HepG2 (cell line): Measurements from ENCODE around the gene RBP3. TPM values are rescaled to one million over a fixed set of nuclear protein-coding genes. Genes with fewer than 3 reads are reported as not detected.

ENCODE experiments used
- ATAC-seq: fragments of 200-7000 bp; cut with Tn5 transposase; 3 replicates; pipeline ENCODE4 v1.9.1; 2020; ENCODE audit warnings: mild to moderate bottlenecking, moderate library complexity
- BruUV-seq: library from RNA; stranded (reverse); fragments of 400-500 nt; replicated peaks from 2 replicates; lab custom pipeline; 2021; lab: Mats Ljungman, UMichigan
- CTCF ChIA-PET: fragments of 300-600 bp; formaldehyde crosslinking; extraction: SDS; loops from one replicate; lab custom pipeline; 2021; ENCODE audit warnings: low total read pairs, inconsistent platforms, low intra/inter-chr PET ratio; lab: Yijun Ruan, JAX
- POLR2A ChIA-PET: fragments of 350-600 bp; sonication (Branson Sonifier 250); formaldehyde crosslinking; loops from one replicate; lab custom pipeline; 2020; ENCODE audit warnings: antibody characterized with exemption, inconsistent platforms; lab: Yijun Ruan, JAX
- DNase-seq: peaks from one replicate; pipeline ENCODE4 v3.0.0-alpha.2; 2015; ENCODE audit warnings: low spot score
- FAIRE-seq: peaks from 3 replicates; lab custom pipeline; 2011; peaks lifted over from hg19 to GRCh38; lab: Jason Lieb, UNC
- H2AFZ ChIP-seq: one replicate; pipeline ENCODE4 v1.6.1; 2011; ENCODE audit warnings: low read length, inconsistent platforms
- H3K27ac ChIP-seq: fragments of 300-600 bp; 3 replicates; pipeline ENCODE4 v1.8.0; 2011; ENCODE audit warnings: mixed run types, mild to moderate bottlenecking, mixed read lengths, low read length, inconsistent platforms; ENCODE audit not compliant: insufficient read depth; ENCODE audit errors: extremely low read length
- H3K27me3 ChIP-seq, 2 experiments: fragments of 200-600 bp in 1 of 2; 2 replicates in 1 of 2; 3 replicates in 1 of 2; pipeline versions ENCODE4 v1.6.0 to v1.8.0; 2011; ENCODE audit warnings: low read length in 2 of 2, mild to moderate bottlenecking in 2 of 2, moderate library complexity in 2 of 2, inconsistent platforms in 1 of 2; ENCODE audit not compliant: insufficient read depth in 2 of 2, control insufficient read depth in 1 of 2
- H3K36me3 ChIP-seq, 2 experiments: fragments of 200-600 bp in 1 of 2; replicated peaks in 1 of 2; 2 replicates in 1 of 2; 3 replicates in 1 of 2; pipeline versions ENCODE4 v1.5.1 to v1.8.0; 2011; ENCODE audit warnings: low read length in 2 of 2, inconsistent platforms in 1 of 2; ENCODE audit not compliant: insufficient read depth in 2 of 2, control insufficient read depth in 1 of 2
- H3K4me1 ChIP-seq: 2 replicates; pipeline ENCODE4 v1.5.1; 2012; ENCODE audit warnings: low read length, inconsistent platforms; ENCODE audit not compliant: insufficient read depth
- H3K4me2 ChIP-seq: 2 replicates; pipeline ENCODE4 v1.6.0; 2011; ENCODE audit warnings: low read depth, low read length, inconsistent platforms
- H3K4me3 ChIP-seq, 3 experiments: fragments of 200-600 bp in 1 of 3; sonication (generic), shearing (Covaris generic) in 1 of 3; replicated peaks in 1 of 3; 2 replicates each; pipeline ENCODE4 v1.5.1; 2011 to 2016; ENCODE audit warnings: low read length in 3 of 3, inconsistent platforms in 2 of 3, low read depth in 2 of 3, mild to moderate bottlenecking in 2 of 3, control low read depth in 1 of 3, mixed read lengths in 1 of 3; ENCODE audit not compliant: insufficient read depth in 1 of 3
- H3K79me2 ChIP-seq: one replicate; pipeline ENCODE4 v1.6.1; 2011; ENCODE audit warnings: low read length, inconsistent platforms; ENCODE audit not compliant: insufficient read depth
- H3K9ac ChIP-seq: 2 replicates; pipeline ENCODE4 v1.6.0; 2011; ENCODE audit warnings: mild to moderate bottlenecking, low read depth, low read length, inconsistent platforms; ENCODE audit not compliant: insufficient read depth
- H3K9me3 ChIP-seq: 2 replicates; pipeline ENCODE4 v1.5.1; 2012; ENCODE audit warnings: mild to moderate bottlenecking, low read length
- H4K20me1 ChIP-seq: 2 replicates; pipeline ENCODE4 v1.6.0; 2011; ENCODE audit warnings: inconsistent platforms, mild to moderate bottlenecking, low read length, moderate library complexity; ENCODE audit not compliant: insufficient read depth
- AGO1 ChIP-seq: fragments of 200-400 bp; formaldehyde crosslinking; IDR thresholded peaks from 2 replicates; pipeline ENCODE4 v1.6.1; 2017; ENCODE audit warnings: mild to moderate bottlenecking, low read depth, low read length, moderate library complexity; ENCODE audit not compliant: poor library complexity, severe bottlenecking
- CTCF ChIP-seq: sonication (generic); formaldehyde crosslinking; IDR thresholded peaks from 2 replicates; pipeline ENCODE4 v1.5.0; 2020; ENCODE audit warnings: mild to moderate bottlenecking, missing genetic modification reagents, moderate library complexity
- PAX8 ChIP-seq: sonication (generic); formaldehyde crosslinking; IDR thresholded peaks from 2 replicates; pipeline ENCODE4 v1.8.0; 2022; ENCODE audit warnings: mild to moderate bottlenecking, missing genetic modification reagents, borderline replicate concordance
- PLSCR1 ChIP-seq: sonication (generic); formaldehyde crosslinking; IDR thresholded peaks from 2 replicates; pipeline ENCODE4 v1.5.0; 2020; ENCODE audit warnings: missing genetic modification reagents, mild to moderate bottlenecking, borderline replicate concordance
- ZNF687 ChIP-seq: sonication (generic); formaldehyde crosslinking; IDR thresholded peaks from 2 replicates; pipeline ENCODE4 v1.5.1; 2020; ENCODE audit warnings: mild to moderate bottlenecking, missing genetic modification reagents, moderate library complexity
- ZNF740 ChIP-seq: sonication (generic); formaldehyde crosslinking; IDR thresholded peaks from 2 replicates; pipeline ENCODE4 v1.4.0; 2020; ENCODE audit warnings: missing genetic modification reagents
- WGBS: methylation state at CpG from one replicate; pipeline ENCODE4 v1.1.6; 2017; ENCODE audit warnings: low lambda C conversion rate; 5-methylcytosine and 5-hydroxymethylcytosine counted together
- in situ Hi-C: cut with HindIII; loops from 2 replicates; pipeline ENCODE4 v1.10.0; 2017; ENCODE audit warnings: low pct_unique_long_range_greater_than_20kb; ENCODE audit not compliant: extremely low pct_ligation_motif_present
- intact Hi-C: fragments of 100-400 bp; cut with micrococcal nuclease; formaldehyde crosslinking; loops from one replicate; pipeline ENCODE4 v1.10.0; 2022; ENCODE audit not compliant: unreplicated experiment
- polyA plus RNA-seq, 8 experiments: library from polyadenylated mRNA; depleted of rRNA in 3 of 8; stranded (reverse) in 7 of 8; unstranded in 1 of 8; fragments of >200 nt; fragmentation: Illumina TruSeq in 4 of 8; extraction: Trizol in 4 of 8; gene quantifications; 2 replicates each; pipeline versions ENCODE4 v1.2.1 to v1.2.3, GENCODE V29; 2011 to 2016; ENCODE audit warnings: low read depth in 4 of 8, missing spikeins in 1 of 8, mixed read lengths in 1 of 8; ENCODE audit not compliant: insufficient read depth in 1 of 8
- total RNA-seq, 5 experiments: library from RNA; depleted of rRNA; stranded (reverse); fragments of >200 nt; fragmentation: Illumina TruSeq; extraction: Trizol; gene quantifications; 2 replicates each; pipeline ENCODE4 v1.2.3, GENCODE V29; 2016; ENCODE audit warnings: low read depth in 1 of 5

RBP3 gene
- total and polyA plus RNA-seq, 2 of the 13 experiments (the other 11 are each of a cell fraction or from before 2014, with no cell fraction given): not detected

GRCh38 chr10:47402641-47403301 lies 54.6 kb downstream of the RBP3 start (continued):
- TF ChIP-seq PAX8 (CRISPR knock-in tag) (no peak), ZNF740 (CRISPR knock-in tag) (no peak)

GRCh38 chr10:47403446-47404318 lies 55.5 kb downstream of the RBP3 start:
- intact Hi-C loops (no loop called here), in situ Hi-C loops (no loop called here)
- Histone ChIP-seq H3K9ac (no peak overlapping the region), H3K4me3 (no peak overlapping the region), H3K36me3 (no peaks in the 10 kb centered on the region), H3K9me3 (no peaks in the 10 kb centered on the region), H2AFZ (no peak overlapping the region), H3K4me2 (no peak overlapping the region), H3K27ac (no peak overlapping the region), H3K79me2 (no peaks in the 10 kb centered on the region), H3K27me3 (no peaks in the 10 kb centered on the region), H3K4me1 (peaks cover 38% of the 10 kb centered on the region), H4K20me1 (no peaks in the 10 kb centered on the region)
- no TSS peak for BruUV-seq
- 44% methylated on average over 5 of the region's 6 CpGs for WGBS
- FAIRE-seq: no peak
- no peak for DNase-seq
- ChIA-PET POLR2A (no interaction called here), CTCF (no interaction called here)
- no peak; the same call in 2 of the 3 replicates for ATAC-seq
- TF ChIP-seq ZNF687 (CRISPR knock-in tag): peak; percentile 37; the same call in 1 of the 2 replicates
- peak; percentile 4; the same call in 1 of the 2 replicates for TF ChIP-seq CTCF
- TF ChIP-seq AGO1: peak; percentile 50
- no peak for TF ChIP-seq PLSCR1 (CRISPR knock-in tag)
